Bladder microvascular endothelial cell (primary cell): ENCODE measurements around the gene NPNT. TPM values are rescaled to one million over a fixed set of nuclear protein-coding genes. Genes with fewer than 3 reads are reported as not detected.

ENCODE experiments used
- total RNA-seq: library from RNA; depleted of rRNA; stranded (reverse); fragments of >200 nt; gene quantifications from 2 replicates; pipeline ENCODE4 v1.2.3, GENCODE V29; 2014

The NPNT gene
- 0.32 and 0.44 TPM in 2 replicates for total RNA-seq

DNA sequence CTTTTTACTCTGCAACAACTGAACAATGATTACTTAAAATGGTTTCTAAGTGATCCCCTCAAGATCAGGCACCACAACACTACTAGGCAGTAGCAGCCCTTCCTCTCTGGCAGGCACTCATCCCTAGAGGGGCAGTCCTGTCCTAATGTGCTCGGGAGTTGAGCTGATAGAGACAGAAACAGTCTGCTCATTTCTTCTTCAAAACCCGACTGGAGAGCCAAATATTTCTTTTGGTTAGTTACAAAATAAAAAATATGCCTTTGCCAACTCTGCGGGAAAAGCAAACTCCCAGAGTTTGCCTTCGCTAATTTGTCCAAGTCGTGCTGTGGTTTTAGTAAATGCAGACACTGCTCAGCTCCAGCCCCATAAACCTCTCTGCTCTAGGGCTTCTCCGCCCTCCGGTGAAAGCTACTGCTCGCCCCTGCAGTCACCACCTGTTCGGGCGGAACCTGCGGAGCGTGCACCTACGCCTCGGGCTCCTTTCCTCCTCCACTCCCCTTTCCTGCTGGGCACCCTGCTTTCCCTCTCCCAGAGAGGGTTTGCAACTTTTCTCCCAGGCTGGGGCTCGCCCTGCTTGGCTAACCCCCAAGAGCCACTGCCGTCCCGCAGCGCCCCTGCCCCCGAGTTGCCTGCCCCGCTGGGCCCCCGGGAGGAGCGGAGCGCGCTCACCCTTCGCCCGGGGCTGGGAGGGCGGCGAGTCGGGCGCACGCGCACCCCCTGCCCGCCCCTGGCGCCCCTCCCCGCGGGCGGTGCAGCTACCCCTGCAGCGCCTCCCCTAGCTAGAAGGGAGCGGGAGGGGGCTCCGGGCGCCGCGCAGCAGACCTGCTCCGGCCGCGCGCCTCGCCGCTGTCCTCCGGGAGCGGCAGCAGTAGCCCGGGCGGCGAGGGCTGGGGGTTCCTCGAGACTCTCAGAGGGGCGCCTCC, at the start of gene NPNT:
Gene NPNT, plus strand, starts transcription at position 812 of the 923 bp plus-strand sequence. CDS start 182 bp downstream, outside the sequence.

Other genes starting within 250 kb of the NPNT start
- 8.7 and 16.2 TPM in 2 replicates for gene INTS12, start 186.8 kb upstream of the NPNT start, total RNA-seq
- 7.9 and 9.7 TPM in 2 replicates for gene GSTCD, start 186.7 kb upstream of the NPNT start, total RNA-seq